Colon (tissue), 2 donors: Measurements from ENCODE around the gene ALPK3.

ENCODE experiments used
- FAIRE-seq: peaks from 2 replicates; lab custom pipeline; 2012; peaks lifted over from hg19 to GRCh38; lab: Jason Lieb, UNC
- donor health status: control.
- donor health status: control.

ALPK3 gene

GRCh38 chr15:84816694-84817465 is at the start of gene ALPK3:
Gene ALPK3 (plus strand): TSS chr15:84817356. CDS start chr15:84817453, 97 bp downstream.
- FAIRE-seq, result no peak

GRCh38 chr15:84772031-84772430 is 45.1 kb upstream of the ALPK3 start:
- no peak for FAIRE-seq

- FAIRE-seq, result no peak
Observed at GRCh38 chr15:84772467-84772866, 44.7 kb upstream of the ALPK3 start.

- FAIRE-seq, result no peak
Observed at GRCh38 chr15:84773716-84774115, 43.4 kb upstream of the ALPK3 start.

- FAIRE-seq, result no peak
Observed at GRCh38 chr15:84775867-84776449, 41.2 kb upstream of the ALPK3 start.

GRCh38 chr15:84778194-84778593 is 39.0 kb upstream of the ALPK3 start:
- FAIRE-seq, result no peak

- no peak for FAIRE-seq
Observed at GRCh38 chr15:84780492-84780891, 36.7 kb upstream of the ALPK3 start.

GRCh38 chr15:84781495-84781894 is 35.7 kb upstream of the ALPK3 start:
- no peak for FAIRE-seq

GRCh38 chr15:84782346-84782745 is 34.8 kb upstream of the ALPK3 start:
- no peak for FAIRE-seq

- no peak for FAIRE-seq
Observed at GRCh38 chr15:84783493-84784251, 33.5 kb upstream of the ALPK3 start.

- FAIRE-seq, result no peak
Observed at GRCh38 chr15:84784262-84784661, 32.9 kb upstream of the ALPK3 start.

GRCh38 chr15:84785053-84785452 is 32.1 kb upstream of the ALPK3 start:
- no peak for FAIRE-seq

- FAIRE-seq, result no peak
Observed at GRCh38 chr15:84788500-84788899, 28.7 kb upstream of the ALPK3 start.

GRCh38 chr15:84789762-84790161 is 27.4 kb upstream of the ALPK3 start:
- no peak for FAIRE-seq

GRCh38 chr15:84790676-84791075 is 26.5 kb upstream of the ALPK3 start:
- FAIRE-seq, result no peak

GRCh38 chr15:84791763-84792162 is 25.4 kb upstream of the ALPK3 start:
- no peak for FAIRE-seq

GRCh38 chr15:84793431-84794161 is 23.6 kb upstream of the ALPK3 start:
- FAIRE-seq, result no peak

- no peak for FAIRE-seq
Observed at GRCh38 chr15:84794162-84794547, 23.0 kb upstream of the ALPK3 start.

- FAIRE-seq, result no peak
Observed at GRCh38 chr15:84795186-84795585, 22.0 kb upstream of the ALPK3 start.

GRCh38 chr15:84797212-84797611 is 19.9 kb upstream of the ALPK3 start:
- FAIRE-seq, result no peak

GRCh38 chr15:84797801-84798200 is 19.4 kb upstream of the ALPK3 start:
- no peak for FAIRE-seq

GRCh38 chr15:84798436-84798946 is 18.7 kb upstream of the ALPK3 start:
- no peak for FAIRE-seq
